Uterus (tissue), 4 donors: Measurements from ENCODE around the gene KIF11. TPM values are rescaled to one million over a fixed set of nuclear protein-coding genes. Genes with fewer than 3 reads are reported as not detected.

ENCODE experiments used
- DNase-seq, 2 donors: peaks; one replicate each; pipeline ENCODE4 v3.0.0-alpha.2; 2019 to 2020
- H3K27ac ChIP-seq, 2 donors: fragments of 200-600 bp; sonication (generic); 1 replicate in 1 of 2; 2 replicates in 1 of 2; pipeline ENCODE4 v1.5.1; 2016 to 2018
- H3K27me3 ChIP-seq, 2 donors: fragments of 200-600 bp; sonication (generic); one replicate each; pipeline ENCODE4 v1.5.1; 2018 to 2019; ENCODE audit warnings: control low read depth in 1 of 2
- H3K36me3 ChIP-seq, 2 donors: fragments of 200-600 bp; sonication (generic); one replicate each; pipeline ENCODE4 v1.5.1; 2019; ENCODE audit warnings: control low read depth in 1 of 2
- H3K4me1 ChIP-seq, 2 donors: fragments of 200-600 bp; sonication (generic); one replicate each; pipeline ENCODE4 v1.5.1; 2018 to 2019; ENCODE audit warnings: control low read depth in 1 of 2
- H3K4me3 ChIP-seq, 2 donors: fragments of 200-600 bp; sonication (generic); 1 replicate in 1 of 2; 2 replicates in 1 of 2; pipeline ENCODE4 v1.5.1; 2018 to 2019; ENCODE audit warnings: mild to moderate bottlenecking in 1 of 2
- H3K9me3 ChIP-seq, 2 donors: fragments of 200-600 bp; sonication (generic); one replicate each; pipeline ENCODE4 v1.5.1; 2019; ENCODE audit warnings: control low read depth in 1 of 2
- CTCF ChIP-seq, 4 experiments: fragments of 200-600 bp in 2 of 4; fragments of 450-650 bp in 2 of 4; sonication (generic) in 2 of 4; IDR thresholded peaks; one replicate each; pipeline ENCODE4 v1.5.1; 2016 to 2019; ENCODE audit warnings: antibody characterized with exemption in 4 of 4, mild to moderate bottlenecking in 2 of 4, moderate library complexity in 1 of 4
- POLR2A ChIP-seq, 2 donors: fragments of 450-650 bp; IDR thresholded peaks; one replicate each; pipeline ENCODE4 v1.6.1; 2016; ENCODE audit warnings: antibody characterized with exemption in 2 of 2, mild to moderate bottlenecking in 1 of 2, moderate library complexity in 1 of 2
- intact Hi-C: fragments of 100-400 bp; cut with DNase I; formaldehyde crosslinking; loops from one replicate; pipeline ENCODE4 v1.15.1; 2023; ENCODE audit warnings: low total_unique reads
- total RNA-seq, 4 donors: library from RNA; depleted of rRNA in 3 of 4; stranded (reverse); fragments of >200 nt in 3 of 4; gene quantifications; one replicate each; pipeline versions ENCODE4 v1.1.0 to v1.2.4, GENCODE V29; 2014 to 2023
- donor health status: DM: yes; HTN: yes; CAD: no.

The KIF11 gene
- total RNA-seq, 4 donors from 2014 or later = 1.0 to 31.0 TPM; not detected in 2

- no peak overlapping the region for H3K27ac ChIP-seq
- no peak for TF ChIP-seq CTCF (IDR thresholded peaks at IDR 0.05)
- no peak for TF ChIP-seq POLR2A (IDR thresholded peaks at IDR 0.05)
- DNase-seq = no peak
- H3K4me3 ChIP-seq = no peak overlapping the region
- H3K27me3 ChIP-seq = no peaks in the 10 kb centered on the region
- H3K9me3 ChIP-seq = no peaks in the 10 kb centered on the region
- intact Hi-C loops = no loop called here
- no peaks in the 10 kb centered on the region for H3K36me3 ChIP-seq
- no peaks in the 10 kb centered on the region for H3K4me1 ChIP-seq
Measured at GRCh38 chr10:92677708-92678107, 84.8 kb downstream of the KIF11 start.

GRCh38 chr10:92678206-92678605 is 85.3 kb downstream of the KIF11 start:
- Histone ChIP-seq H3K27ac (no peak overlapping the region), H3K4me3 (no peak overlapping the region), H3K4me1 (no peaks in the 10 kb centered on the region), H3K9me3 (no peaks in the 10 kb centered on the region), H3K27me3 (no peaks in the 10 kb centered on the region), H3K36me3 (no peaks in the 10 kb centered on the region)
- TF ChIP-seq POLR2A (IDR thresholded peaks at IDR 0.05) (no peak), CTCF (IDR thresholded peaks at IDR 0.05) (no peak)
- no peak for DNase-seq
- intact Hi-C loops = no loop called here

- H3K4me3 ChIP-seq = no peak overlapping the region
- intact Hi-C loops = no loop called here
- H3K36me3 ChIP-seq = no peaks in the 10 kb centered on the region
- TF ChIP-seq CTCF (IDR thresholded peaks at IDR 0.05) = no peak
- no peak for TF ChIP-seq POLR2A (IDR thresholded peaks at IDR 0.05)
- no peaks in the 10 kb centered on the region for H3K27me3 ChIP-seq
- no peaks in the 10 kb centered on the region for H3K4me1 ChIP-seq
- no peak for DNase-seq
- no peak overlapping the region for H3K27ac ChIP-seq
- H3K9me3 ChIP-seq = no peaks in the 10 kb centered on the region
Measured at GRCh38 chr10:92681306-92681834, 88.4 kb downstream of the KIF11 start.

- no peak for DNase-seq
- intact Hi-C loops = no loop called here
- Histone ChIP-seq H3K9me3 (no peaks in the 10 kb centered on the region), H3K27me3 (peaks cover 0 to 16% of the 10 kb centered on the region in 2 donors), H3K4me3 (peak overlapping the region in 1 of 2 donors; percentile 34), H3K27ac (no peak overlapping the region), H3K4me1 (peaks cover 0 to 5% of the 10 kb centered on the region in 2 donors), H3K36me3 (no peaks in the 10 kb centered on the region)
- TF ChIP-seq POLR2A (IDR thresholded peaks at IDR 0.05) = no peak
- TF ChIP-seq CTCF (IDR thresholded peaks at IDR 0.05) = no peak
Measured at GRCh38 chr10:92688573-92688926, 95.6 kb downstream of the KIF11 start.

GRCh38 chr10:92688927-92689662 is 96.2 kb downstream of the KIF11 start:
- Histone ChIP-seq H3K4me1 (peaks cover 0 to 5% of the 10 kb centered on the region in 2 donors), H3K27me3 (peaks cover 0 to 21% of the 10 kb centered on the region in 2 donors), H3K4me3 (peak overlapping the region; percentile 34 to 44), H3K36me3 (no peaks in the 10 kb centered on the region), H3K27ac (peak overlapping the region; percentile 44 to 46), H3K9me3 (no peaks in the 10 kb centered on the region)
- TF ChIP-seq POLR2A (IDR thresholded peaks at IDR 0.05) (no peak), CTCF (IDR thresholded peaks at IDR 0.05) (no peak)
- DNase-seq = peak in 1 of 2 donors; percentile 19
- intact Hi-C loops = no loop called here
